GM12801 (cell line): Measurements from ENCODE around the gene PIK3CG.

Experiments used
- CTCF ChIP-seq: IDR thresholded peaks from one replicate; pipeline ENCODE4 v1.5.1; 2011; ENCODE audit warnings: control low read depth; ENCODE audit not compliant: insufficient read length; ENCODE audit errors: extremely low read depth

The PIK3CG gene

GRCh38 chr7:106827626-106828025, 37.5 kb upstream of the PIK3CG start:
- no peak for TF ChIP-seq CTCF

- no peak for TF ChIP-seq CTCF
Measured at GRCh38 chr7:106829496-106829895, 35.6 kb upstream of the PIK3CG start.

- TF ChIP-seq CTCF, result no peak
Measured at GRCh38 chr7:106836816-106837215, 28.3 kb upstream of the PIK3CG start.

- TF ChIP-seq CTCF, result no peak
Measured at GRCh38 chr7:106839511-106839910, 25.6 kb upstream of the PIK3CG start.

GRCh38 chr7:106840342-106840741, 24.7 kb upstream of the PIK3CG start:
- TF ChIP-seq CTCF, result no peak

- TF ChIP-seq CTCF, result no peak
Measured at GRCh38 chr7:106841896-106842390, 23.1 kb upstream of the PIK3CG start.

- TF ChIP-seq CTCF, result no peak
Measured at GRCh38 chr7:106844279-106844997, 20.6 kb upstream of the PIK3CG start.
